SK-N-SH (cell line): Measurements from ENCODE around the gene SPDEF. TPM values are rescaled to one million over a fixed set of nuclear protein-coding genes. Genes with fewer than 3 reads are reported as not detected.

Source experiments
- CTCF ChIA-PET: fragments of 300-600, 350-600 bp; formaldehyde crosslinking; extraction: SDS; loops from one replicate; lab custom pipeline; 2021; lab: Yijun Ruan, JAX
- POLR2A ChIA-PET: fragments of 350-600 bp; sonication (Branson Sonifier 250); formaldehyde crosslinking; extraction: SDS; loops from one replicate; lab custom pipeline; 2020; ENCODE audit warnings: antibody characterized with exemption, inconsistent platforms; lab: Yijun Ruan, JAX
- DNase-seq: peaks from one replicate; pipeline ENCODE4 v3.0.0; 2012
- H2AFZ ChIP-seq: fragments of 200-600 bp; sonication (generic); 2 replicates; pipeline ENCODE4 v1.8.1; 2016; ENCODE audit warnings: antibody characterized with exemption, mild to moderate bottlenecking, low read depth
- H3F3A ChIP-seq: fragments of 200-600 bp; sonication (generic); replicated peaks from 2 replicates; pipeline ENCODE3; 2016; ENCODE audit warnings: antibody characterized with exemption, mild to moderate bottlenecking; ENCODE audit not compliant: insufficient read depth
- H3K27ac ChIP-seq, 2 experiments: fragments of 200-500 bp in 1 of 2; fragments of 200-600 bp in 1 of 2; sonication (Bioruptor generic) in 1 of 2; sonication (generic), shearing (Covaris generic) in 1 of 2; 2 replicates each; pipeline versions ENCODE4 v1.5.1 to v1.6.1; 2014 to 2016; ENCODE audit warnings: low read depth in 2 of 2, inconsistent platforms in 1 of 2, low read length in 1 of 2, mild to moderate bottlenecking in 1 of 2, mixed read lengths in 1 of 2
- H3K27me3 ChIP-seq: fragments of 200-600 bp; sonication (generic), shearing (Covaris generic); 2 replicates; pipeline ENCODE4 v1.6.1; 2016; ENCODE audit warnings: mixed run types; ENCODE audit not compliant: insufficient read depth
- H3K36me3 ChIP-seq, 2 experiments: fragments of 200-500 bp in 1 of 2; fragments of 200-600 bp in 1 of 2; sonication (Bioruptor generic) in 1 of 2; sonication (generic) in 1 of 2; replicated peaks in 1 of 2; 2 replicates each; pipeline versions ENCODE3 to v1.5.1; 2014 to 2016; ENCODE audit warnings: low read length in 1 of 2, mild to moderate bottlenecking in 1 of 2; ENCODE audit not compliant: insufficient read depth in 2 of 2, control insufficient read depth in 1 of 2
- H3K4me1 ChIP-seq, 2 experiments: fragments of 200-500 bp in 1 of 2; fragments of 200-600 bp in 1 of 2; sonication (Bioruptor generic) in 1 of 2; sonication (generic), shearing (Covaris generic) in 1 of 2; 2 replicates each; pipeline versions ENCODE4 v1.5.1 to v1.6.1; 2014 to 2016; ENCODE audit warnings: low read depth in 1 of 2, low read length in 1 of 2, mixed run types in 1 of 2; ENCODE audit not compliant: insufficient read depth in 2 of 2, control insufficient read depth in 1 of 2
- H3K4me2 ChIP-seq: fragments of 200-600 bp; sonication (generic), shearing (Covaris generic); 2 replicates; pipeline ENCODE4 v1.6.1; 2017; ENCODE audit warnings: mixed run types
- H3K4me3 ChIP-seq, 2 experiments: fragments of 200-500 bp in 1 of 2; fragments of 200-600 bp in 1 of 2; sonication (Bioruptor generic) in 1 of 2; sonication (generic), shearing (Covaris generic) in 1 of 2; 2 replicates each; pipeline versions ENCODE4 v1.5.1 to v1.8.1; 2014 to 2016; ENCODE audit warnings: low read depth in 2 of 2, inconsistent platforms in 1 of 2, low read length in 1 of 2, mild to moderate bottlenecking in 1 of 2, mixed read lengths in 1 of 2, moderate library complexity in 1 of 2
- H3K79me2 ChIP-seq: fragments of 200-600 bp; sonication (generic); 2 replicates; pipeline ENCODE4 v1.8.1; 2017; ENCODE audit warnings: mild to moderate bottlenecking; ENCODE audit not compliant: insufficient read depth
- H3K9ac ChIP-seq: fragments of 200-600 bp; sonication (generic); 2 replicates; pipeline ENCODE4 v1.6.1; 2017; ENCODE audit warnings: mixed run types
- H3K9me2 ChIP-seq: fragments of 200-600 bp; sonication (generic); 2 replicates; pipeline ENCODE4 v1.6.1; 2017; ENCODE audit warnings: mixed run types
- H3K9me3 ChIP-seq: fragments of 200-600 bp; sonication (generic); 2 replicates; pipeline ENCODE4 v1.6.1; 2017; ENCODE audit warnings: mixed run types, mild to moderate bottlenecking, moderate library complexity
- H4K20me1 ChIP-seq: fragments of 200-600 bp; sonication (generic); 2 replicates; pipeline ENCODE4 v1.6.1; 2017; ENCODE audit warnings: mild to moderate bottlenecking, mixed run types; ENCODE audit not compliant: insufficient read depth
- CHD2 ChIP-seq: fragments of 150-350 bp; IDR thresholded peaks from 2 replicates; pipeline ENCODE4 v1.6.1; 2018; ENCODE audit warnings: low read length; ENCODE audit not compliant: partially characterized antibody
- CTCF ChIP-seq: fragments of 200-600 bp; sonication (generic); IDR thresholded peaks from 2 replicates; pipeline ENCODE4 v1.6.1; 2017; ENCODE audit warnings: antibody characterized with exemption, mild to moderate bottlenecking, moderate library complexity
- ELF1 ChIP-seq: IDR thresholded peaks from 2 replicates; pipeline ENCODE4 v1.4.0; 2012
- EZH2phosphoT487 ChIP-seq: fragments of 200-600 bp; sonication (generic); IDR thresholded peaks from 2 replicates; pipeline ENCODE4 v1.6.1; 2017; ENCODE audit warnings: low read depth, mixed run types, mild to moderate bottlenecking, antibody characterized with exemption, moderate library complexity, borderline replicate concordance
- FOXM1 ChIP-seq: IDR thresholded peaks from 2 replicates; pipeline ENCODE4 v1.4.0; 2012; ENCODE audit warnings: low read depth, mild to moderate bottlenecking
- GABPA ChIP-seq: IDR thresholded peaks from 2 replicates; pipeline ENCODE4 v1.4.0; 2012; ENCODE audit warnings: low read depth, mild to moderate bottlenecking
- GATA2 ChIP-seq: sonication (generic); formaldehyde crosslinking; IDR thresholded peaks from 2 replicates; pipeline ENCODE4 v1.5.0; 2020; ENCODE audit warnings: mild to moderate bottlenecking, missing genetic modification reagents
- IRF3 ChIP-seq: fragments of 150-350 bp; IDR thresholded peaks from 2 replicates; pipeline ENCODE4 v1.6.1; 2016; ENCODE audit warnings: mild to moderate bottlenecking, low read depth, low read length
- RAD21 ChIP-seq: IDR thresholded peaks from 2 replicates; pipeline ENCODE4 v1.6.1; 2012; ENCODE audit warnings: mild to moderate bottlenecking, low read length
- RCOR1 ChIP-seq: fragments of 150-350 bp; IDR thresholded peaks from 2 replicates; pipeline ENCODE4 v1.6.1; 2017; ENCODE audit warnings: antibody characterized with exemption, low read length
- RXRA ChIP-seq: IDR thresholded peaks from 2 replicates; pipeline ENCODE4 v1.4.0; 2012; ENCODE audit warnings: low read depth, mild to moderate bottlenecking, borderline replicate concordance
- SIN3A ChIP-seq: IDR thresholded peaks from 2 replicates; pipeline ENCODE4 v1.6.1; 2012; ENCODE audit warnings: low read depth, mild to moderate bottlenecking, low read length, moderate library complexity, borderline replicate concordance
- TAF1 ChIP-seq: IDR thresholded peaks from 2 replicates; pipeline ENCODE4 v1.6.1; 2012; ENCODE audit warnings: low read depth, mild to moderate bottlenecking, low read length, moderate library complexity, borderline replicate concordance
- TEAD4 ChIP-seq: IDR thresholded peaks from 2 replicates; pipeline ENCODE4 v1.4.0; 2012; ENCODE audit warnings: mild to moderate bottlenecking, borderline replicate concordance; ENCODE audit not compliant: insufficient read depth
- USF2 ChIP-seq: fragments of 150-350 bp; IDR thresholded peaks from 2 replicates; pipeline ENCODE4 v1.6.1; 2017; ENCODE audit warnings: antibody characterized with exemption, low read length, low read depth, borderline replicate concordance
- YY1 ChIP-seq: IDR thresholded peaks from 2 replicates; pipeline ENCODE4 v1.4.0; 2012; ENCODE audit warnings: low read depth, mild to moderate bottlenecking
- WGBS: methylation state at CpG from one replicate; pipeline ENCODE4 v1.1.6; 2017; ENCODE audit warnings: low lambda C conversion rate; 5-methylcytosine and 5-hydroxymethylcytosine counted together
- polyA plus RNA-seq, 3 experiments: library from polyadenylated mRNA; depleted of rRNA; stranded (reverse); fragments of >200 nt; gene quantifications; 2 replicates each; pipeline ENCODE4 v1.2.3, GENCODE V29; 2012

The SPDEF gene
- polyA plus RNA-seq, 1 of the 3 experiments (the other 2 are of a cell fraction): 0.10 TPM

GRCh38 chr6:34585512-34586061 is 29.5 kb upstream of the SPDEF start:
- Histone ChIP-seq H3K36me3 (peaks cover 0 to 12% of the 10 kb centered on the region in 2 experiments), H3F3A (no peaks in the 10 kb centered on the region)
- TF ChIP-seq RCOR1 (no peak), RAD21 (no peak), SIN3A (no peak), YY1 (no peak), GATA2 (CRISPR knock-in tag) (no peak), RXRA (no peak), TEAD4 (no peak), FOXM1 (no peak), ELF1 (no peak), IRF3 (no peak), EZH2phosphoT487 (no peak), TAF1 (no peak), CHD2 (no peak), CTCF (no peak), USF2 (no peak), GABPA (no peak)
- TF ChIP-seq, all 33 proteins: peak for 0
- H4K20me1 ChIP-seq: no peaks in the 10 kb centered on the region; the same call in 1 of the 2 replicates
- no peak overlapping the region for H3K4me2 ChIP-seq
- peaks cover 0 to 13% of the 10 kb centered on the region in 2 experiments; a peak in 1 of 4 replicates for H3K4me1 ChIP-seq
- no peak overlapping the region for H3K27ac ChIP-seq
- H2AFZ ChIP-seq: no peak overlapping the region
- no peaks in the 10 kb centered on the region for H3K9me3 ChIP-seq
- DNase-seq: no peak
- no peaks in the 10 kb centered on the region for H3K9me2 ChIP-seq
- H3K79me2 ChIP-seq: peaks cover 4% of the 10 kb centered on the region; the same call in 1 of the 2 replicates
- H3K9ac ChIP-seq: no peak overlapping the region
- WGBS: 91% methylated on average over 1 of the region's 4 CpGs
- ChIA-PET CTCF (interaction anchor here (0.9 to 2.7 kb wide), 4 partner anchors 8 to 41 kb away, joined by 3 to 10 read pairs (median 8); no protein-coding TSS in a partner anchor), POLR2A (interaction anchor here (0.5 kb wide), 1 partner anchor 14 kb away, joined by 3 read pairs; no protein-coding TSS in a partner anchor)
- no peaks in the 10 kb centered on the region for H3K27me3 ChIP-seq
- H3K4me3 ChIP-seq: no peak overlapping the region
